ENCODE data around the gene PLXDC1.

GRCh38 chr17:39165841-39166349 lies 14.5 kb upstream of the PLXDC1 start, which contains the start of gene ARL5C:
- TF ChIP-seq GLIS3 (CRISPR knock-in tag; IDR thresholded peaks at IDR 0.05): no peak
- no peak for TF ChIP-seq TSHZ2 (CRISPR knock-in tag; IDR thresholded peaks at IDR 0.05)
- no peak for TF ChIP-seq ARNTL (CRISPR knock-in tag; IDR thresholded peaks at IDR 0.05; ENCODE audit: borderline replicate concordance, low read depth)
- no peak for TF ChIP-seq ESRRG (CRISPR knock-in tag; IDR thresholded peaks at IDR 0.05)
- TF ChIP-seq SNAI2 (CRISPR knock-in tag; IDR thresholded peaks at IDR 0.05): no peak
- TF ChIP-seq PATZ1 (CRISPR knock-in tag; IDR thresholded peaks at IDR 0.05; ENCODE audit: borderline replicate concordance): no peak
- no peak for TF ChIP-seq ZFP3 (CRISPR knock-in tag; IDR thresholded peaks at IDR 0.05)
- no peak for TF ChIP-seq ZNF8 (CRISPR knock-in tag; IDR thresholded peaks at IDR 0.05)
- no peak for TF ChIP-seq ZNF70 (CRISPR knock-in tag; IDR thresholded peaks at IDR 0.05)
- no peak for TF ChIP-seq RARB (CRISPR knock-in tag; IDR thresholded peaks at IDR 0.05)
- no peak for TF ChIP-seq POU6F1 (CRISPR knock-in tag; IDR thresholded peaks at IDR 0.05; ENCODE audit: borderline replicate concordance, low read depth)

All from SK-N-SH treated with all-trans-retinoic acid at 6 μM for 48 hours (cell line).